WTC11 (cell line): ENCODE measurements around the gene SYTL1. TPM values are rescaled to one million over a fixed set of nuclear protein-coding genes. Genes with fewer than 3 reads are reported as not detected.

ENCODE experiments used
- ATAC-seq: fragments of 200-7000 bp; cut with Tn5 transposase; 2 replicates; pipeline ENCODE4 v1.10.0; 2021; ENCODE audit warnings: mild to moderate bottlenecking, moderate library complexity
- CTCF ChIA-PET: fragments of 300-600 bp; sonication (Branson Sonifier 250); formaldehyde crosslinking; loops from one replicate; lab custom pipeline; 2021; ENCODE audit warnings: antibody characterized with exemption; lab: Charles Lee
- POLR2A ChIA-PET: fragments of 350-600 bp; sonication (Branson Sonifier 250); formaldehyde crosslinking; loops from one replicate; lab custom pipeline; 2021; ENCODE audit warnings: antibody characterized with exemption; lab: Charles Lee
- DNase-seq: peaks from one replicate; pipeline ENCODE4 v3.0.0; 2021; ENCODE audit warnings: low spot score
- H3K27ac Mint-ChIP-seq: 2 replicates; pipeline ENCODE4 v1.8.0; 2021; ENCODE audit warnings: mixed read lengths
- H3K27me3 Mint-ChIP-seq: 2 replicates; pipeline ENCODE4 v1.8.0; 2021; ENCODE audit warnings: low read depth, mild to moderate bottlenecking, moderate library complexity, mixed read lengths
- H3K36me3 Mint-ChIP-seq: 2 replicates; pipeline ENCODE4 v1.8.0; 2021; ENCODE audit warnings: mixed read lengths
- H3K4me1 Mint-ChIP-seq: 2 replicates; pipeline ENCODE4 v1.8.0; 2022; ENCODE audit warnings: mixed read lengths
- H3K4me3 Mint-ChIP-seq: 2 replicates; pipeline ENCODE4 v1.8.0; 2021; ENCODE audit warnings: mild to moderate bottlenecking, moderate library complexity, mixed read lengths
- H3K9me3 Mint-ChIP-seq: 2 replicates; pipeline ENCODE4 v1.8.0; 2021; ENCODE audit warnings: mixed read lengths
- EMX1 ChIP-seq: fragments of 250-450 bp; sonication (Bioruptor Pico); IDR thresholded peaks from 2 replicates; pipeline ENCODE4 v1.8.0; 2021; ENCODE audit warnings: mild to moderate bottlenecking
- ESRRA ChIP-seq: sonication (generic); formaldehyde crosslinking; IDR thresholded peaks from 2 replicates; pipeline ENCODE4 v1.8.1; 2022; ENCODE audit warnings: mild to moderate bottlenecking, missing genetic modification reagents, borderline replicate concordance
- FOXK1 ChIP-seq: sonication (generic); formaldehyde crosslinking; IDR thresholded peaks from 2 replicates; pipeline ENCODE4 v1.8.0; 2022; ENCODE audit warnings: mild to moderate bottlenecking, moderate library complexity, missing genetic modification reagents
- JUN ChIP-seq: sonication (generic); formaldehyde crosslinking; IDR thresholded peaks from 2 replicates; pipeline ENCODE4 v1.8.0; 2023; ENCODE audit warnings: mild to moderate bottlenecking, missing genetic modification reagents
- NFE2L1 ChIP-seq: sonication (generic); formaldehyde crosslinking; IDR thresholded peaks from 2 replicates; pipeline ENCODE4 v1.8.1; 2023; ENCODE audit warnings: missing genetic modification reagents
- NR2C2 ChIP-seq: sonication (generic); formaldehyde crosslinking; IDR thresholded peaks from 2 replicates; pipeline ENCODE4 v1.8.0; 2022; ENCODE audit warnings: mild to moderate bottlenecking, missing genetic modification reagents
- OVOL2 ChIP-seq: fragments of 250-450 bp; sonication (Bioruptor Pico); IDR thresholded peaks from 2 replicates; pipeline ENCODE4 v1.9.0; 2021; ENCODE audit warnings: mild to moderate bottlenecking, borderline replicate concordance
- PRRX2 ChIP-seq: fragments of 250-450 bp; sonication (Bioruptor Pico); IDR thresholded peaks from 2 replicates; pipeline ENCODE4 v1.8.0; 2021; ENCODE audit warnings: mild to moderate bottlenecking
- ZBTB21 ChIP-seq: sonication (generic); formaldehyde crosslinking; IDR thresholded peaks from 2 replicates; pipeline ENCODE4 v1.8.1; 2023; ENCODE audit warnings: mild to moderate bottlenecking, missing genetic modification reagents, borderline replicate concordance
- ZNF232 ChIP-seq: sonication (generic); formaldehyde crosslinking; IDR thresholded peaks from 2 replicates; pipeline ENCODE4 v1.8.0; 2022; ENCODE audit warnings: mild to moderate bottlenecking, missing genetic modification reagents
- ZNF263 ChIP-seq: sonication (generic); formaldehyde crosslinking; IDR thresholded peaks from 2 replicates; pipeline ENCODE4 v1.8.1; 2022; ENCODE audit warnings: low read depth, mild to moderate bottlenecking, moderate library complexity, missing genetic modification reagents
- total RNA-seq: library from RNA; stranded (reverse); gene quantifications from 3 replicates; pipeline ENCODE4 v1.2.3, GENCODE V29; 2021
- TF ChIP-seq, protein P1 (sequence below): sonication (generic); formaldehyde crosslinking; conservative IDR thresholded peaks from 2 replicates; pipeline ENCODE4 v1.8.1; 2023; ENCODE audit warnings: mild to moderate bottlenecking, low read depth, missing genetic modification reagents, moderate library complexity
- TF ChIP-seq, protein P2 (sequence below): fragments of 250-450 bp; sonication (Bioruptor Pico); conservative IDR thresholded peaks from 2 replicates; pipeline ENCODE4 v1.9.0; 2021; ENCODE audit warnings: mild to moderate bottlenecking
- TF ChIP-seq, protein P3 (sequence below): fragments of 250-450 bp; sonication (Bioruptor Pico); IDR thresholded peaks from 2 replicates; pipeline ENCODE4 v1.9.0; 2021; ENCODE audit warnings: mild to moderate bottlenecking
- TF ChIP-seq, protein P4 (sequence below): sonication (generic); formaldehyde crosslinking; IDR thresholded peaks from 2 replicates; pipeline ENCODE4 v1.8.0; 2022; ENCODE audit warnings: mild to moderate bottlenecking, missing genetic modification reagents
- TF ChIP-seq, protein P5 (sequence below): sonication (generic); formaldehyde crosslinking; IDR thresholded peaks from 2 replicates; pipeline ENCODE4 v1.8.0; 2022; ENCODE audit warnings: mild to moderate bottlenecking, missing genetic modification reagents
- TF ChIP-seq, protein P6 (sequence below): sonication (generic); formaldehyde crosslinking; IDR thresholded peaks from 2 replicates; pipeline ENCODE4 v1.8.1; 2023; ENCODE audit warnings: mild to moderate bottlenecking, missing genetic modification reagents, borderline replicate concordance
- TF ChIP-seq, protein P7 (sequence below): sonication (generic); formaldehyde crosslinking; IDR thresholded peaks from 2 replicates; pipeline ENCODE4 v1.8.1; 2022; ENCODE audit warnings: mild to moderate bottlenecking, moderate library complexity, missing genetic modification reagents
- TF ChIP-seq, protein P8 (sequence below): sonication (generic); formaldehyde crosslinking; IDR thresholded peaks from 2 replicates; pipeline ENCODE4 v1.8.1; 2022; ENCODE audit warnings: mild to moderate bottlenecking, missing genetic modification reagents, moderate library complexity, borderline replicate concordance
- TF ChIP-seq, protein P9 (sequence below): sonication (generic); formaldehyde crosslinking; conservative IDR thresholded peaks from 2 replicates; pipeline ENCODE4 v1.8.1; 2022; ENCODE audit warnings: mild to moderate bottlenecking, missing genetic modification reagents

The SYTL1 gene
- total RNA-seq, 1 experiment from 2014 or later: 18.0 TPM

DNA sequence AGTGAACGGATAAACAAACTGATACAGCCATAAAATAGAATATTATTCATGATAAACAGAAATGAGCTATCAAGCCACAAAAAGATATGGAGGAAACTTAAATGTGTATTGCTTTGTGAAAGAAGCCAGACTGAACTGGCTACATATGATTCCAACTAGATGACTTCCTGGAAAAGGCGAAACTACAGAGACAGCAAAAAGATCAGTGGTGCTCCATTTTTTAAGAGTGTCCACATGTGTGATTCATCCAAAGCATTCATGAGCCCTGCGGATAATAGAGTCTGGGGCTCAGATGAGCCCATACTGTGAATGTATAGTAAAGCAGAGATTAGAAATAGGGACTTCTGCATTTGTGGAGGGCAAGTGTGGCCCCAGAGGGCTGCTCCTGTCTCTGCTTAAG lies 27.7 kb upstream of the SYTL1 start:
- H3K36me3 Mint-ChIP-seq: no peaks in the 10 kb centered on the region
- ChIA-PET CTCF (interaction anchor here (0.6 to 9.3 kb wide), 4 partner anchors 16 to 210 kb away, joined by 3 to 124 read pairs (median 4); no protein-coding TSS in a partner anchor), POLR2A (interaction anchor here (0.6 kb wide), 1 partner anchor 1024 kb away, joined by 7 read pairs; no protein-coding TSS in a partner anchor)
- TF ChIP-seq, protein P1, sequence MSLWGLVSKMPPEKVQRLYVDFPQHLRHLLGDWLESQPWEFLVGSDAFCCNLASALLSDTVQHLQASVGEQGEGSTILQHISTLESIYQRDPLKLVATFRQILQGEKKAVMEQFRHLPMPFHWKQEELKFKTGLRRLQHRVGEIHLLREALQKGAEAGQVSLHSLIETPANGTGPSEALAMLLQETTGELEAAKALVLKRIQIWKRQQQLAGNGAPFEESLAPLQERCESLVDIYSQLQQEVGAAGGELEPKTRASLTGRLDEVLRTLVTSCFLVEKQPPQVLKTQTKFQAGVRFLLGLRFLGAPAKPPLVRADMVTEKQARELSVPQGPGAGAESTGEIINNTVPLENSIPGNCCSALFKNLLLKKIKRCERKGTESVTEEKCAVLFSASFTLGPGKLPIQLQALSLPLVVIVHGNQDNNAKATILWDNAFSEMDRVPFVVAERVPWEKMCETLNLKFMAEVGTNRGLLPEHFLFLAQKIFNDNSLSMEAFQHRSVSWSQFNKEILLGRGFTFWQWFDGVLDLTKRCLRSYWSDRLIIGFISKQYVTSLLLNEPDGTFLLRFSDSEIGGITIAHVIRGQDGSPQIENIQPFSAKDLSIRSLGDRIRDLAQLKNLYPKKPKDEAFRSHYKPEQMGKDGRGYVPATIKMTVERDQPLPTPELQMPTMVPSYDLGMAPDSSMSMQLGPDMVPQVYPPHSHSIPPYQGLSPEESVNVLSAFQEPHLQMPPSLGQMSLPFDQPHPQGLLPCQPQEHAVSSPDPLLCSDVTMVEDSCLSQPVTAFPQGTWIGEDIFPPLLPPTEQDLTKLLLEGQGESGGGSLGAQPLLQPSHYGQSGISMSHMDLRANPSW (CRISPR knock-in tag): no peak
- TF ChIP-seq, protein P2, sequence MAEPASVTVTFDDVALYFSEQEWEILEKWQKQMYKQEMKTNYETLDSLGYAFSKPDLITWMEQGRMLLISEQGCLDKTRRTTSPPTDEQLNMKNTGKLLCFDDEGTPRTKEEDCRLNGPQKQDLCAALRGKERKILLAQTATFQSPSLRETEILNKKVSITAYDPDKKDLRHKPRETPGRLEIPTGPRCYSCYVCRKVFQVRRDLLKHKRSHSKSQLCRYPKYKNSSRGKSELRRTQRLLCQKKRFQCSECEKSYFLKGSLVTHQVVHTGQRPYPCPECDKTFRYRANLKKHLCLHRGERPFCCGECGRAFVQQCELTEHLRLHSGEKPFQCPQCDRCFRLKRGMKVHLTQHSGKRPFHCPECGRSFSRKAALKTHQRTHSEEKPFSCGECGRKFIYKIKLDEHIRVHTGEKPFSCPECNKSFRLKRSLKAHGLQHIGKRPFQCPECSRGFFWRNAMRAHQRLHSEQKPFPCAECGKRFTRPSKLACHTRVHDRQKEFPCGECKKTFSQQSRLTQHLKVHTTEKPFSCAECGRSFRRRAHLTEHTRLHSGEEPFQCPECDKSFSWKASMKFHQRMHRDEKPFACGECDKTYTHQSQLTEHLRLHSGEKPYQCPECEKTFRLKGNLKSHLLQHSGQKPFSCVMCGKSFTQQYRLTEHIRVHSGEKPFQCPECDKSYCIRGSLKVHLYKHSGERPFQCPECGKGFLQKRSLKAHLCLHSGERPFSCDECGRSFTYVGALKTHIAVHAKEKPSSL (CRISPR knock-in tag): no peak
- TF ChIP-seq FOXK1 (no peak), JUN (CRISPR knock-in tag) (no peak), NFE2L1 (CRISPR knock-in tag) (no peak), ESRRA (CRISPR knock-in tag) (no peak), NR2C2 (CRISPR knock-in tag) (no peak), PRRX2 (CRISPR knock-in tag) (no peak), ZBTB21 (CRISPR knock-in tag) (no peak), OVOL2 (CRISPR knock-in tag) (no peak), ZNF232 (no peak), EMX1 (CRISPR knock-in tag) (no peak), ZNF263 (CRISPR knock-in tag) (no peak)
- TF ChIP-seq, protein P3, sequence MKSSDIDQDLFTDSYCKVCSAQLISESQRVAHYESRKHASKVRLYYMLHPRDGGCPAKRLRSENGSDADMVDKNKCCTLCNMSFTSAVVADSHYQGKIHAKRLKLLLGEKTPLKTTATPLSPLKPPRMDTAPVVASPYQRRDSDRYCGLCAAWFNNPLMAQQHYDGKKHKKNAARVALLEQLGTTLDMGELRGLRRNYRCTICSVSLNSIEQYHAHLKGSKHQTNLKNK (CRISPR knock-in tag): no peak
- TF ChIP-seq, protein P4, sequence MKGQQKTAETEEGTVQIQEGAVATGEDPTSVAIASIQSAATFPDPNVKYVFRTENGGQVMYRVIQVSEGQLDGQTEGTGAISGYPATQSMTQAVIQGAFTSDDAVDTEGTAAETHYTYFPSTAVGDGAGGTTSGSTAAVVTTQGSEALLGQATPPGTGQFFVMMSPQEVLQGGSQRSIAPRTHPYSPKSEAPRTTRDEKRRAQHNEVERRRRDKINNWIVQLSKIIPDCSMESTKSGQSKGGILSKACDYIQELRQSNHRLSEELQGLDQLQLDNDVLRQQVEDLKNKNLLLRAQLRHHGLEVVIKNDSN (CRISPR knock-in tag): no peak
- TF ChIP-seq, protein P5, sequence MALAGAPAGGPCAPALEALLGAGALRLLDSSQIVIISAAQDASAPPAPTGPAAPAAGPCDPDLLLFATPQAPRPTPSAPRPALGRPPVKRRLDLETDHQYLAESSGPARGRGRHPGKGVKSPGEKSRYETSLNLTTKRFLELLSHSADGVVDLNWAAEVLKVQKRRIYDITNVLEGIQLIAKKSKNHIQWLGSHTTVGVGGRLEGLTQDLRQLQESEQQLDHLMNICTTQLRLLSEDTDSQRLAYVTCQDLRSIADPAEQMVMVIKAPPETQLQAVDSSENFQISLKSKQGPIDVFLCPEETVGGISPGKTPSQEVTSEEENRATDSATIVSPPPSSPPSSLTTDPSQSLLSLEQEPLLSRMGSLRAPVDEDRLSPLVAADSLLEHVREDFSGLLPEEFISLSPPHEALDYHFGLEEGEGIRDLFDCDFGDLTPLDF: no peak
- TF ChIP-seq, protein P6, sequence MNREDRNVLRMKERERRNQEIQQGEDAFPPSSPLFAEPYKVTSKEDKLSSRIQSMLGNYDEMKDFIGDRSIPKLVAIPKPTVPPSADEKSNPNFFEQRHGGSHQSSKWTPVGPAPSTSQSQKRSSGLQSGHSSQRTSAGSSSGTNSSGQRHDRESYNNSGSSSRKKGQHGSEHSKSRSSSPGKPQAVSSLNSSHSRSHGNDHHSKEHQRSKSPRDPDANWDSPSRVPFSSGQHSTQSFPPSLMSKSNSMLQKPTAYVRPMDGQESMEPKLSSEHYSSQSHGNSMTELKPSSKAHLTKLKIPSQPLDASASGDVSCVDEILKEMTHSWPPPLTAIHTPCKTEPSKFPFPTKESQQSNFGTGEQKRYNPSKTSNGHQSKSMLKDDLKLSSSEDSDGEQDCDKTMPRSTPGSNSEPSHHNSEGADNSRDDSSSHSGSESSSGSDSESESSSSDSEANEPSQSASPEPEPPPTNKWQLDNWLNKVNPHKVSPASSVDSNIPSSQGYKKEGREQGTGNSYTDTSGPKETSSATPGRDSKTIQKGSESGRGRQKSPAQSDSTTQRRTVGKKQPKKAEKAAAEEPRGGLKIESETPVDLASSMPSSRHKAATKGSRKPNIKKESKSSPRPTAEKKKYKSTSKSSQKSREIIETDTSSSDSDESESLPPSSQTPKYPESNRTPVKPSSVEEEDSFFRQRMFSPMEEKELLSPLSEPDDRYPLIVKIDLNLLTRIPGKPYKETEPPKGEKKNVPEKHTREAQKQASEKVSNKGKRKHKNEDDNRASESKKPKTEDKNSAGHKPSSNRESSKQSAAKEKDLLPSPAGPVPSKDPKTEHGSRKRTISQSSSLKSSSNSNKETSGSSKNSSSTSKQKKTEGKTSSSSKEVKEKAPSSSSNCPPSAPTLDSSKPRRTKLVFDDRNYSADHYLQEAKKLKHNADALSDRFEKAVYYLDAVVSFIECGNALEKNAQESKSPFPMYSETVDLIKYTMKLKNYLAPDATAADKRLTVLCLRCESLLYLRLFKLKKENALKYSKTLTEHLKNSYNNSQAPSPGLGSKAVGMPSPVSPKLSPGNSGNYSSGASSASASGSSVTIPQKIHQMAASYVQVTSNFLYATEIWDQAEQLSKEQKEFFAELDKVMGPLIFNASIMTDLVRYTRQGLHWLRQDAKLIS (CRISPR knock-in tag): no peak
- TF ChIP-seq, protein P7, sequence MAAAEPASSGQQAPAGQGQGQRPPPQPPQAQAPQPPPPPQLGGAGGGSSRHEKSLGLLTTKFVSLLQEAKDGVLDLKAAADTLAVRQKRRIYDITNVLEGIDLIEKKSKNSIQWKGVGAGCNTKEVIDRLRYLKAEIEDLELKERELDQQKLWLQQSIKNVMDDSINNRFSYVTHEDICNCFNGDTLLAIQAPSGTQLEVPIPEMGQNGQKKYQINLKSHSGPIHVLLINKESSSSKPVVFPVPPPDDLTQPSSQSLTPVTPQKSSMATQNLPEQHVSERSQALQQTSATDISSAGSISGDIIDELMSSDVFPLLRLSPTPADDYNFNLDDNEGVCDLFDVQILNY: no peak
- TF ChIP-seq, protein P8, sequence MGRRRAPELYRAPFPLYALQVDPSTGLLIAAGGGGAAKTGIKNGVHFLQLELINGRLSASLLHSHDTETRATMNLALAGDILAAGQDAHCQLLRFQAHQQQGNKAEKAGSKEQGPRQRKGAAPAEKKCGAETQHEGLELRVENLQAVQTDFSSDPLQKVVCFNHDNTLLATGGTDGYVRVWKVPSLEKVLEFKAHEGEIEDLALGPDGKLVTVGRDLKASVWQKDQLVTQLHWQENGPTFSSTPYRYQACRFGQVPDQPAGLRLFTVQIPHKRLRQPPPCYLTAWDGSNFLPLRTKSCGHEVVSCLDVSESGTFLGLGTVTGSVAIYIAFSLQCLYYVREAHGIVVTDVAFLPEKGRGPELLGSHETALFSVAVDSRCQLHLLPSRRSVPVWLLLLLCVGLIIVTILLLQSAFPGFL: no peak
- TF ChIP-seq, protein P9, sequence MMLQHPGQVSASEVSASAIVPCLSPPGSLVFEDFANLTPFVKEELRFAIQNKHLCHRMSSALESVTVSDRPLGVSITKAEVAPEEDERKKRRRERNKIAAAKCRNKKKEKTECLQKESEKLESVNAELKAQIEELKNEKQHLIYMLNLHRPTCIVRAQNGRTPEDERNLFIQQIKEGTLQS (CRISPR knock-in tag): no peak
- no peaks in the 10 kb centered on the region for H3K9me3 Mint-ChIP-seq
- no peak overlapping the region; the same call in 1 of the 2 replicates for H3K27ac Mint-ChIP-seq
- H3K4me3 Mint-ChIP-seq: no peak overlapping the region
- peaks cover 7% of the 10 kb centered on the region for H3K4me1 Mint-ChIP-seq
- no peak for ATAC-seq
- DNase-seq: no peak
- peaks cover 15% of the 10 kb centered on the region for H3K27me3 Mint-ChIP-seq
